ENCODE data around the gene RPL7A.

DNA sequence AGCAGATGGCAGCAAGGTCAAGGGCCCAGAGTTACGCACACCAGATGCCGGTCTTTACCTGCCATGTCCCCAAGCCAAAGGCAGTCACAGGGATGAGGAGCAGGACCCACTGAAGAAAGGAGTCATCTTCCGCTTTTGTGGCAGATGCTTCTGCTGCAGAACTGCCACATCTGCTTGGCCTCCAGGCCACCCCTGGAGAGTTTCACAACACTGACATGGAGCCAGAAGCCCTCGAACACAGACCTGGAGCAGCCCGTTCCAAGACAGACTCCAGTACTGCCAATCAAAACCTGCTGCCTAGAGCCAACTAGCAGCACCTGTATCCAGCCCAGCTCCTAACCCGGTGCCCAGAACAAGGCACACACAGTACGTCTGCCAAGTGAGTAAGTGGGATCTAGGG is 6.7 kb downstream of the RPL7A start:
- TF ChIP-seq, protein P1, sequence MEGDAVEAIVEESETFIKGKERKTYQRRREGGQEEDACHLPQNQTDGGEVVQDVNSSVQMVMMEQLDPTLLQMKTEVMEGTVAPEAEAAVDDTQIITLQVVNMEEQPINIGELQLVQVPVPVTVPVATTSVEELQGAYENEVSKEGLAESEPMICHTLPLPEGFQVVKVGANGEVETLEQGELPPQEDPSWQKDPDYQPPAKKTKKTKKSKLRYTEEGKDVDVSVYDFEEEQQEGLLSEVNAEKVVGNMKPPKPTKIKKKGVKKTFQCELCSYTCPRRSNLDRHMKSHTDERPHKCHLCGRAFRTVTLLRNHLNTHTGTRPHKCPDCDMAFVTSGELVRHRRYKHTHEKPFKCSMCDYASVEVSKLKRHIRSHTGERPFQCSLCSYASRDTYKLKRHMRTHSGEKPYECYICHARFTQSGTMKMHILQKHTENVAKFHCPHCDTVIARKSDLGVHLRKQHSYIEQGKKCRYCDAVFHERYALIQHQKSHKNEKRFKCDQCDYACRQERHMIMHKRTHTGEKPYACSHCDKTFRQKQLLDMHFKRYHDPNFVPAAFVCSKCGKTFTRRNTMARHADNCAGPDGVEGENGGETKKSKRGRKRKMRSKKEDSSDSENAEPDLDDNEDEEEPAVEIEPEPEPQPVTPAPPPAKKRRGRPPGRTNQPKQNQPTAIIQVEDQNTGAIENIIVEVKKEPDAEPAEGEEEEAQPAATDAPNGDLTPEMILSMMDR (conservative IDR thresholded peaks at IDR 0.05; ENCODE audit: low read depth, low read length) = no peak
- TF ChIP-seq EZH2 (IDR thresholded peaks at IDR 0.05; ENCODE audit: borderline replicate concordance, low read depth, low read length, poor library complexity, severe bottlenecking) = no peak
